ENCODE measurements around the gene CD4.

DNA sequence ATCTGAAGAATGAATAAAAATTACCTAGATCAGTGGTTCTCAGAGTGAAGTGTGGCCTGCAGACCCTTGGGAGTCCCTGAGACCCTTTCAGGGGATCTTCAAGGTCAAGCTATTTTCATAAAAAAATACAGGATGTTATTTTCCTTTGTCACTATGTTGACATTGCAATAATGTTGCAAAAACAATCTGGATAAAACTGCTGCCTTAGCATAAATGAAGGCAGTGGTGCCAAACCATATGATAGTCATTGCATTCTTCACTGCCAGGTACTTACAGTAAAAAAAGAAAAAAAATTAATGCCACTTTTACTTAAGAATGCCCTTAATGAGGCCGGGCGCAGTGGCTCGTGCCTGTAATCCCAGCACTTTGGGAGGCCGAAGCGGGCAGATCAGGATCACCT is 2.0 kb upstream of the CD4 start:
- TF ChIP-seq RAD21 (IDR thresholded peaks at IDR 0.05; ENCODE audit: low read length): no peak
- TF ChIP-seq CTCF (conservative IDR thresholded peaks at IDR 0.05; ENCODE audit: low read depth, low read length): no peak
- peak; percentile 78 for TF ChIP-seq MAFK (IDR thresholded peaks at IDR 0.05; ENCODE audit: low read depth, low read length)
- no peak for TF ChIP-seq POLR2A (IDR thresholded peaks at IDR 0.05; ENCODE audit: low read depth, low read length)
